ENCODE measurements around the gene PDE4DIP.
"Not testable (repeated sequence)": the region's sequence is repeated elsewhere in the genome, so short reads cannot be mapped to it uniquely, and the experiment has no call there.

Gene PDE4DIP

DNA sequence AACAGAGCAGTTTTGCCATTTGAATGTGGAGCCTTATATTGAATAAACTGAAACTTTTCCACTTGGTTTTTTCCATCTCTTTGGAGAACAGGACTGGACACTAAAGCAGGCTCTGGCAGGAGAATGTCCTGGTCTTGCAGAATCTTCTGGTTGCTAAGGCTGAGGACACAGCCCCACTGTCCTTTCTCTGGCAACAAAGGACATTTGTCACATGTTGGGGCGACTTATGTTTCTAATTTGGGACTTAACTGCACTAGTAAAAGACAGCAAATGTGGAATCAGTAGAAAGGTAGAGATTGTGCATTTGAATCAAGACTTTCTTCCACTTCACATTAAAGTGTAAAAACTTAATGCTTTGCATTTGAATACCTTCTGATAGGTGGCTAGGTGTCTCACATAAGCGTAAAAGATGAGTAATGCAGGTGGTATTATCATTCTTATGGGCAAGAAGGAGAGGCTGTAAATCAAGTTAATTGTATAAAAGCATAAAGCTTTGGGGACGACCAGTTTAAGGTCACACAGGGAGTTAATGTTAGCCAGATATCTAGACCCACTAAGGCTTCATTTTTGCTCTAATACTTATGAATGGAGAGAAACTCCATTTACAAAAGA, 74.7 kb downstream of the PDE4DIP start:
- not testable (repeated sequence) for DNase-seq (ENCODE audit: low read depth in 2 of 3, low spot score in 2 of 3)

DNA sequence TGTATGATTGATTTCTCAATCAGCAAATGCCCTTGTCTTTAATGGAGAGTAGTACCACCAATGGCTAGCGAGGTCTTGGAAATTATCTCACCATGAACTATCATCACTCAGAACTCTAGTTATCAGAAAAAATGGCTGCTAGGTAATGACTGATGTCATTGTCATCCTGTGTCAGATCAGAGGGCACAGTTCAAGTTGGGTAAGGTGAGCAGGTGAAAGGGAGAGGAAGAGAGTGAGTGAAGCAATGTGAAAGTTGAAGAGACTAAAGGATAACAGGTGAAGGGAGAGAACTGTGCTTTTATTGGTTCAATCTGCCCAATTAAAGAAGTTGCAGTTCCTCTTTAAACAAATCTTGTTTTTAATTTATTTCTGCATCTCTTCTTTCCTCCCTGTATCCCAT, 76.8 kb downstream of the PDE4DIP start:
- not testable (repeated sequence) for DNase-seq (ENCODE audit: low read depth in 2 of 3, low spot score in 2 of 3)

DNA sequence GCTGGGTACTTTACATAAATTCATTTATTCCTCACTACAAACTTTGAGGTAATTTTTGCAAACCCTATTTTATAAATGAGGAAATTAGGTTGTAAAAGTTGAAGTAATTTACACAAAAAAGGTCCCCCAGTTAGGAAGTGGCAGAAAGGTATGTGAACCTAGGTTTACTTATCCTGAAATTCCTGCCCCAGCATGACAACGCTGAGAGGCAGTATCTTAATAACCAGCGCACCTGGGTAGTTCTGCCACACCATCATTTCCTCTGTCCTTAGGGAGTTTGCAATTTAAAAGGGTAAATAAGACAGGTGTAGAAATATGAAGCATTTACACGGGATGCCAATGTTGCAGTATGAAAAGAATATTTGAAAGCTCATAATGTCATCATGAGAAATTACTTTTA, 79.6 kb downstream of the PDE4DIP start:
- not testable (repeated sequence) for DNase-seq (ENCODE audit: low read depth in 2 of 3, low spot score in 2 of 3)

DNA sequence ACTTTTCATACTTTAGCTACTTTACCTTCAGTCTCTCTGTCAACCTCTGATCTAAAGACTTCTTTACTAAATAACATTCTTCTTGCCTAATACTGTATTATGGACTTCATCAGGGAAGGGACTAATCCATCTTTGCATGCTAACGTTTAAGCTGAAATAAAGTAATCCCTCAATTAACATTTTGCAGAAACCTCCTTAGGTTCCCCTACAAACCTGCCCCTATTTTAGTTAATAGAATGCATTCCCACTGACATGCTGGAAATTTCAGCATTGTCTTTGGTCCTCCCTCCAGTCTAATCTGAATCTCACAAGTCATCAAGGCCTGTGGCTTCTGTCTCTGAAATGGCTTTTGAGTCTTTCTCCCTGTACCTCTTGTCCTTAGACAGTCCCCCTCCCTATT, 83.4 kb downstream of the PDE4DIP start:
- not testable (repeated sequence) for DNase-seq (ENCODE audit: low read depth in 2 of 3, low spot score in 2 of 3)

DNA sequence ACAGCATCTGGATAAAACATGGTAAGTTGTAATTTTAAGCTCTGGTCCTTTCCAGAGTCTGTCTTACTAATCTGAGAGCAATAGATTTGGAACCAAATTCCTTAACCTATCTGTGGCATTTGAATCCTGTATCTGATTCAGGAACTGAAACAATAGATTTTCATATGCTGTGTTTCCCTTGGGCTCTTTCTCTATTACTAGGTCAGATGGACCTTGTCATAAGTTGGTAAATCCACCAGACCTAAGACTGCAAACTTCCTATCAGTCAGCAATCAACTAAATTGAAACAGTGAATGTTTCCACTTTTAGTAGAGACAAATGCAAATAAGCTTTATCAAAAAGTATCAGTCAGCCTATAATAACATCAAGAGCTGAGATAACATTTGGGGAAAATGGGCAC, 85.0 kb downstream of the PDE4DIP start:
- not testable (repeated sequence) for DNase-seq (ENCODE audit: low read depth in 2 of 3, low spot score in 2 of 3)

DNA sequence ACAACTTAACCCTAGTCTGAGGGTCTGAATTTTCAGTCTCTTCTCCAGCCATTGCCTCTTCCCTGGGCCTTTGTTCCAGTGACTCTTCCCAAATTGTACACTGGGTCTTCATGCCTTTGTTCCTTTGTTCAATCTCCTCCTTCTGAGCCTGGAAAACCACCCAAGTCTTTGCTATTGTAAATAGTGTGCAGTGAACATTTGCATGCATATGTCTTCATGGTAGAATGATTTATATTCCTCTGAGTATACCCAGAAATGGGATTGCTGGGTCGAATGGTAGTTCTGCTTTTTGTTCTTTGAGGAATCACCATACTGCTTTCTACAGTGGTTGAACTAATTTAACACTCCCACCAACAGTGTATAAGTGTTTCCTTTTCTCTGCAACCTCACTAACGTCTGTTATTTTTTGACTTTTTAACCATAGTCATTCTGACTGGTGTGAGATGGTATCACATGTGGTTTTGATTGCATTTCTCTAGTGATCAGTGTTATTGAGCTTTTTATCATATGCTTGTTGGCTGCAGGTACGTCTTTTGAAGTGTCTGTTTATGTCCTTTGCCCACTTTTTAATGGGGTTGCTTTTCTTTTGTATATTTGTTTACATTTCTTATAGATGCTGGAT, 91.3 kb downstream of the PDE4DIP start:
- DNase-seq (ENCODE audit: low read depth in 2 of 3, low spot score in 2 of 3): not testable (repeated sequence)

DNA sequence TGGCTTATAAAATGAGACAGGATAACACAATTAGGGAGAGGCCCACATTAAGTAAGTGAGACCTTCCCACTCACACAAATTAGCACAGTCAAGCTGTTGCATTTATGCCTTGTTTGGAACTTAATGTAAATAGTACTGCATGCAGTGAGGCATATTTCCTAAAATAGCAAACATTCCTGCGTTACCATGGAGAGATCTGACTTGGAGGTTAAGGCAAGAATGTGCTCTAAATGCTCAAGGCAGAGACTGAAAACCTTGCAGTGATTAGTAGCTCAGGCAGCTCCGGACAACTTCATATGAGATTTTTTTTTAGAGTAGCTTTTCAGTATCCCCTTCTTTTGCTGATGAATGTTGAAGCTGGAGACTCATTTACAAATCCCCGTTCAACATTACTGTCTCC, 98.7 kb downstream of the PDE4DIP start:
- not testable (repeated sequence) for DNase-seq (ENCODE audit: low read depth in 2 of 3, low spot score in 2 of 3)

DNA sequence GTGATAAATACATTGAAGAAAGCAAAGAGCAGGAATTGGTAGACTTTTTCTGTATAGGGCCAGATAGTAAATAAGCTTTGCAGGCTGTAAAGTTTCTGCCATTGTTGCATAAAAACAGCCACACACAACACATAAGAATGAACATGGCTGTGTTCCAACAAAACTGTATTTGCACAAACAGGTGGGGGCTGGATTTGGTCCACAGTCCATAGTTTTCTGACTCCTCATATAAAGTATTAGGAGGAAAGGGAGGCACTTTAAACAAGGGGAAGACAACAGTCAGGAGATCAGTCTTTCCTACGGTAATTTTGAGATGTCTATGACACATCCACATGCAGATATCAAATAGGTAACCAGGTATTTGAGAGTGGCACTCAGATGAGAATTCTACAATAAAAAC, 100.9 kb downstream of the PDE4DIP start:
- DNase-seq (ENCODE audit: low read depth in 2 of 3, low spot score in 2 of 3): not testable (repeated sequence)

DNA sequence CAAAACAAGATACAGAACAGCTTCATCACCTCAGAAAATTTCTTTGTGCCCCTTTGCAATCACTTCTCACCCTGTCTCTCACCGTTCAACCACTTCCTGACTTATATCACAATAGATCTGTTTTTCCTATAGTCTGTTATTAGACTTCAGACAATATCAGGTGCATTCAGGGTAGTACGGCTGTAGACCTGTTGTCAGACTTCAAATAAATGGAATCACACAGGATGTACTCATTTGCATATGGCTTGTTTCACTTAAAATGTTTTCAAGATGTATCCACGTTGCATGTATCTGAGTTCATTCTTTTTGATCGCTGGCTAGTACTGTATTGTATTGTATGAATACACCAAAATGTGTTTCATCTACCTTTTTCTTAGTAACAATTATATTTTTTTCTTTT, 104.5 kb downstream of the PDE4DIP start:
- DNase-seq (ENCODE audit: low read depth in 2 of 3, low spot score in 2 of 3): not testable (repeated sequence)

DNA sequence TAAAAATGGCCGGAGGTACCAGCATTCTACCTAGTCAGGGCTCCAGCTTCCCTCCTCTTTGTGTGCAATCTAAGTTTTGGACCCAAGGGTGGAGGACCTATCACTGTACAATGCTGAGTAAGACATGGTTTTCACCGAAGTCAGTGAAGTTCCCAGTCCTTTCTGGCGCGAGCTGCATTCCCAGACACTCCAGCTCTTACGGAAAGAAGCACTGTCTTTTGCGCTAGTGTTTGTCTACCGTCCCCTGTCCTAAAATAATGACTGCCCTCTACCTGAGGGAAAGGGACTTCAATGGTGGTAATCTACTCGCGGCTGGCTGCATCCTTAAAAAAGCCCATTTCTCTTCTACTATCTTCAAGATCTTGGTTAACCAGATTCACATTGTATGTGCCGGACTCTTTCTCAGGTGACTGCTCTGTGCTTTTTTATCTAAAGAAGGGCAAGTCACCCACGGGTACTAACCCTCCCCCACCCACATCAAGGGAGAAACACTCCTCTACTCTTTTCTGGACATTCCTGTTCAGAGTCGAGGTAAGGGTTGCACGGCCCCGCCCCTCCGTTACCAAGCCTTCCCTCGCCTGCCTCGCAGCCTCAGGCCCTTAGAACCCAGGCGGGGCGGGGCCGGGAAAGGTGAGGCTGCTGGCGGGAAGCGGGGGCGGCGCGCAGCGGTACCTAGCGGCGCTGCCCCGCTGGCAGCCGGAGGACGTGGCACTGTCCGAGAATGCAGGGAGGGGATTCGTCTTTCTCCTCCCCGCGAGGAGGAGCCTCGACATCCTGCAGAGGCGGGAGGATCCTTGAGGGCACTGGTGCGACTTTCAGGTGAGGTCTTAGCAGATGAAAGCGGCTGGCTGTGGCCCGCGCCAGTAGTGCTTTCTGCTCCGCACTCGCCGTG, 107.4 kb downstream of the PDE4DIP start:
- peak; percentile 22 to 54 (median 26) for DNase-seq (ENCODE audit: low read depth in 2 of 3, low spot score in 2 of 3)

DNA sequence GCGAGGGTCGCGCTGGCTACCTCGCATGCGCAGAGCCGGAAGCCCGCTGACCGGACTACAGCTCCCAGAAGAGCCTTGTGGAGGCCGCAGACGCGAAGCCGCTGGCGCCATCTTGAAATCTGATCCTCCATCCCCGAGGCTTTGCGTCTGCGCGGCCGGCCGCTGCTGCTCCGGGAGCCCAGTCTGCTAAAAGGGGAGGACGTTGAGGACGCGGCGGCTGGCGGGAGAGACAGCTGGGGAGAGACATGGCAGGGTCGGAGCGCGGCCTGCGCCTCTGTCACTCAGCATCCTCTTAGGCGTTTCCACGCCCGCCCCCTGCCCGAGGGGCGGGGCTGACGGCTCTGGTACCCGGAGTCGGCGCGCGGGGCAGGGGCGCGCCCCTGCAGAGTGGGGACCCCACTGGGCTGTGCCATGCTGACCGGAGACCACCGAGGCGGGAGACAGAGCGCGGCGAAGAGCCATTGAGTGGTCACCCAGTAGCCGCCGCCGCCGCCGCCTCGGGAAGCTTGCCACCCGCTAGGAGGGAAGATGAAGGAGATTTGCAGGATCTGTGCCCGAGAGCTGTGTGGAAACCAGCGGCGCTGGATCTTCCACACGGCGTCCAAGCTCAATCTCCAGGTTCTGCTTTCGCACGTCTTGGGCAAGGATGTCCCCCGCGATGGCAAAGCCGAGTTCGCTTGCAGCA, 108.2 kb downstream of the PDE4DIP start:
- peak; percentile 13 to 49 (median 33) for DNase-seq (ENCODE audit: low read depth in 2 of 3, low spot score in 2 of 3)

DNA sequence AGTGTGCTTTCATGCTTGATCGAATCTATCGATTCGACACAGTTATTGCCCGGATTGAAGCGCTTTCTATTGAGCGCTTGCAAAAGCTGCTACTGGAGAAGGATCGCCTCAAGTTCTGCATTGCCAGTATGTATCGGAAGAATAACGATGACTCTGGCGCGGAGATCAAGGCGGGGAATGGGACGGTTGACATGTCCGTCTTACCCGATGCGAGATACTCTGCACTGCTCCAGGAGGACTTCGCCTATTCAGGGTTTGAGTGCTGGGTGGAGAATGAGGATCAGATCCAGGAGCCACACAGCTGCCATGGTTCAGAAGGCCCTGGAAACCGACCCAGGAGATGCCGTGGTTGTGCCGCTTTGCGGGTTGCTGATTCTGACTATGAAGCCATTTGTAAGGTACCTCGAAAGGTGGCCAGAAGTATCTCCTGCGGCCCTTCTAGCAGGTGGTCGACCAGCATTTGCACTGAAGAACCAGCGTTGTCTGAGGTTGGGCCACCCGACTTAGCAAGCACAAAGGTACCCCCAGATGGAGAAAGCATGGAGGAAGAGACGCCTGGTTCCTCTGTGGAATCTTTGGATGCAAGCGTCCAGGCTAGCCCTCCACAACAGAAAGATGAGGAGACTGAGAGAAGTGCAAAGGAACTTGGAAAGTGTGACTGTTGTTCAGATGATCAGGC, 108.8 kb downstream of the PDE4DIP start:
- peak in 1 of 3 experiments; percentile 4 for DNase-seq (ENCODE audit: low read depth in 2 of 3, low spot score in 2 of 3)

DNA sequence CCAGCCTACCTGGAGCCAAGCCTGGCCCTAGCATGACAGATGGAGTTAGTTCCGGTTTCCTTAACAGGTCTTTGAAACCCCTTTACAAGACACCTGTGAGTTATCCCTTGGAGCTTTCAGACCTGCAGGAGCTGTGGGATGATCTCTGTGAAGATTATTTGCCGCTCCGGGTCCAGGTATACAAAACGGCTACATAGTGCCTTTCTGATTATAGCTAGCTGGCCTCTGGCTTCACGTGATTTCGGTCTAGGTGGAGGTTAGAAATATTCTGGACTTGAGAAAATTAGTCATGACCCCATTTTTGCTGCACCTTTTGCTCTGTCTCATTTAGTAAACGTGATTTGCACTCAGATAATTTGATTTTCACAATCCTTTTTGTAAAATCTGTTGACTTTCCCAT, 109.5 kb downstream of the PDE4DIP start:
- DNase-seq (ENCODE audit: low read depth in 2 of 3, low spot score in 2 of 3): not testable (repeated sequence)

DNA sequence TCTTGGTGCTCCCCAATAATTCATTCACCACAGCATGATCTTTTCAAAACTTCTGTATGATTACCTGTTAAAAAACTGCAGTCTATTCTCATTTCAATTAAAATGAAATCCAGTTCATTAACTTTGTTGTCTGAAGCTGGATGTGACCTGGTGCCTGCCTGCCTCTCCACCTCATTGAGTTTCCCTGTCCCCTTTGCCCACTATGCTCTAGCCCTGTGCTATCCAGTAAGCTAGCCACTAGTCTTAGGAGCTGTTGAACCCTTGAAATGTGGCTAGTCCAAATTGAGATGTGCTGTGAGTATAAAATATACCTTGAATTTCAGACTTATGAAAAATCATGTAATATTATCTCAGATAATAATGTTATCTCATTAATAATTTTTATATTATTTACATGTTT, 114.1 kb downstream of the PDE4DIP start:
- DNase-seq (ENCODE audit: low read depth in 2 of 3, low spot score in 2 of 3): not testable (repeated sequence)

DNA sequence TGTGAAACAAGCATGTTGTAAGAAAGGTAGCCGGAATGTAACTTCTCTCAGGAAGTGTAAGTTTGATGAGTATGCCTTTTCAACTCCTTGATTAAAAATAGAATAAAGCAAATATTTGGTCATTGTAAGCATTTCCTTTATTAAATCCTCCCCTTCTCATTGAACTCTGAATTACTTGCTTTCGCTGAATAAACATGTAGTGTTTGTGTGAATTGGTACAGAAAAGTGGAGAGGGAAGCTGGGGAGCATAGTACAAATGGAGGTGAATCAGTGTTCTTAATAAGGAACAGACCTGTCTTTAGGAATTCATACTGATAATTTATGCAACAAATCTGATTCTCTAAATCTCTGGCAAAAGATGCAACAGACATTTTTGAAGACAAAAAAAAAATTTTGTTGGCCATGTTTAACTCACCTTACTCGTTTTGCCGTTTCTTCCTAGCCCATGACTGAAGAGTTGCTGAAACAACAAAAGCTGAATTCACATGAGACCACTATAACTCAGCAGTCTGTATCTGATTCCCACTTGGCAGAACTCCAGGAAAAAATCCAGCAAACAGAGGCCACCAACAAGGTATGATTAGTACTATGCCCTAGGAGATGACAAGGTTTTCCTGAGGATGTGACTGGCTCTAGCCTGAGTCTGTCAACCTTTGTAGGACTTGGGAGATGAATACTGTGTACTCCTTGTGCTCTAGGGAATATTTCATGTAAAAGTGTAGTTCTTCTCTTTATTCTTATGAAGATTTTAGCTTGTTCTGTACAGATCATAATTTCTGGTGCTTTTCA, 116.2 kb downstream of the PDE4DIP start:
- DNase-seq (ENCODE audit: low read depth in 2 of 3, low spot score in 2 of 3): not testable (repeated sequence)

DNA sequence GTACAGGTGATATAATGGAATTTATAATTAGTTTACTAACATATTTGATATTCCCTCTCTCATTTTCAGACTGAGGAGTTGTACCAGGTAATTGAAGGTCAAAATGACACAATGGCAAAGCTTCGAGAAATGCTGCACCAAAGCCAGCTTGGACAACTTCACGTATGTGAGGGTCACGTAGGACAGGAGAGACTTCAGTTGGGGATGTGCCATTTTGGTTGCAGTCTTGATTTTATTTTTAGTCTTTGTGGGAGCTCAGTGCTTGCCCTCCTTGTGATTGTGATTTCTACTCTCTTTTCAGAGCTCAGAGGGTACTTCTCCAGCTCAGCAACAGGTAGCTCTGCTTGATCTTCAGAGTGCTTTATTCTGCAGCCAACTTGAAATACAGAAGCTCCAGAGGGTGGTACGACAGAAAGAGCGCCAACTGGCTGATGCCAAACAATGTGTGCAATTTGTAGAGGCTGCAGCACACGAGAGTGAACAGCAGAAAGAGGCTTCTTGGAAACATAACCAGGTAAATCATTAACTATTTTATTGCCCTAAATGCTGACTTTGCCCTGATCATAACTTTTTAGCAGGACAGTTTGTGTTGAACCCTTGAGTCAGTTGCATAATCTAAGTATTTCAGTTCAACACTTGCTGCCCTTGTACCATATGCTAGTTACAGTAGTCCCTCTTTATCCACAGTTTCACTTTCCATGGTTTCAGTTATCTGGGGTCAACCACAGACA, 118.1 kb downstream of the PDE4DIP start:
- DNase-seq (ENCODE audit: low read depth in 2 of 3, low spot score in 2 of 3): not testable (repeated sequence)

DNA sequence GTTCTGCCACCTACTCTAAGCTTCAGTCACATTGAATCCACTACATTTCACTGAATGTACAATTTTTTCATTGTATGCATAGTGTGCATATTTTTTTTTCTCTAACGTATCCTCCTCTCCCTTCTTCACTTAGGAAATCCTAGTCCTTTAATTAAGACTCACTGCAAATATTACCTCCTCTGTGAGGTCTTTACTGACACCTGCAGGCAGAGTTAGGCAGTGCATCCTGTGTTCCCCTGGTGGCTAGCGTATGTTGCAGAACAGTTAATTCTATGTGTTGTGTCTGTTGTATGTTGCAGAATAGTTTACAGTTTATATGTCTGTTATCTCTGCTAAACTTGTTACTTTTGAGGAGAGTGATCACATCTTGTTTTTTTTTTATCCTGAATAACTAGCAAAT, 121.9 kb downstream of the PDE4DIP start:
- DNase-seq (ENCODE audit: low read depth in 2 of 3, low spot score in 2 of 3): not testable (repeated sequence)

DNA sequence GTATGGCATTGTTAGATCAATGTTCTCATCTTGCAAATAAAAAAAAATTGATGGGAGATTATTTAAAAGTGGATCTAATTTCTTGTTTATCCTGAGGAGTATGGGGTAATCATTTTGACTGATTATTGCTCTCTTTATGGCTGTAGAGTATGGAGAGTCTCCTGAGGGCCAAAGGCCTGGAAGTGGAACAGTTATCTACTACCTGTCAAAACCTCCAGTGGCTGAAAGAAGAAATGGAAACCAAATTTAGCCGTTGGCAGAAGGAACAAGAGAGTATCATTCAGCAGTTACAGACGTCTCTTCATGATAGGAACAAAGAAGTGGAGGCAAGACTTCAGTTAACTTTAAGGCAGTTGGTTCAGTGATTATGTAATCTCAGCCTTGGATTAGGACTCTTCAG, 123.4 kb downstream of the PDE4DIP start:
- not testable (repeated sequence) for DNase-seq (ENCODE audit: low read depth in 2 of 3, low spot score in 2 of 3)

DNA sequence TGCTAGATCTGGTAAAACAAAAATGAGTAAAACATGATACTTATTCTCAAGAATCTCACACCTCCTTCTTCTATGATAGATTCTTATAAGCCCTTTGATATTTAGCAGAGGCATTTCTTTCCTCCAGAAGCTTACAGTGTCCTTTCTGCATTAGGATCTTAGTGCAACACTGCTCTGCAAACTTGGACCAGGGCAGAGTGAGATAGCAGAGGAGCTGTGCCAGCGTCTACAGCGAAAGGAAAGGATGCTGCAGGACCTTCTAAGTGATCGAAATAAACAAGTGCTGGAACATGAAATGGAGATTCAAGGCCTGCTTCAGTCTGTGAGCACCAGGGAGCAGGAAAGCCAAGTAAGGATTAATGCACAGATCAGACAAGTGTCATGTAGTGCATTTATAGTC, 124.5 kb downstream of the PDE4DIP start:
- DNase-seq (ENCODE audit: low read depth in 2 of 3, low spot score in 2 of 3): not testable (repeated sequence)

Measured in activated CD8-positive, alpha-beta memory T cell treated with anti-CD3 and anti-CD28 coated beads for 48 hours (primary cell).